NCI-H2029 (cell line): ENCODE data around the gene LSM7.

Experiments
- DNase-seq: peaks from one replicate; lab custom pipeline; 2025; lab: John Stamatoyannopoulos, UW

LSM7 gene

GRCh38 chr19:2338055-2338615 lies 9.7 kb upstream of the LSM7 start:
- no peak for DNase-seq

- DNase-seq: no peak
Measured at GRCh38 chr19:2337329-2337707, 8.9 kb upstream of the LSM7 start.

GRCh38 chr19:2336528-2337328 lies 8.3 kb upstream of the LSM7 start:
- no peak for DNase-seq

GRCh38 chr19:2335848-2336247 lies 7.5 kb upstream of the LSM7 start:
- no peak for DNase-seq

- no peak for DNase-seq
Measured at GRCh38 chr19:2334986-2335846, 6.8 kb upstream of the LSM7 start.

GRCh38 chr19:2334426-2334825 lies 6.0 kb upstream of the LSM7 start:
- DNase-seq: no peak

GRCh38 chr19:2333807-2334211 lies 5.4 kb upstream of the LSM7 start:
- DNase-seq: no peak

GRCh38 chr19:2333027-2333806 lies 4.8 kb upstream of the LSM7 start:
- peak; percentile 90 for DNase-seq

GRCh38 chr19:2332341-2333026 lies 4.1 kb upstream of the LSM7 start:
- DNase-seq: no peak

GRCh38 chr19:2331601-2332246 lies 3.3 kb upstream of the LSM7 start:
- no peak for DNase-seq

GRCh38 chr19:2330632-2331284 lies 2.4 kb upstream of the LSM7 start:
- peak; percentile 71 for DNase-seq

GRCh38 chr19:2330255-2330631 lies 1.9 kb upstream of the LSM7 start:
- DNase-seq: no peak

GRCh38 chr19:2329501-2329916 lies 1.1 kb upstream of the LSM7 start:
- no peak for DNase-seq

GRCh38 chr19:2329149-2329478 lies 728 bp upstream of the LSM7 start:
- DNase-seq: no peak

- DNase-seq: peak; percentile 79
Measured at GRCh38 chr19:2327773-2328400, 499 bp downstream of the LSM7 start.

GRCh38 chr19:2326699-2327360 lies 1.6 kb downstream of the LSM7 start:
- no peak for DNase-seq

- DNase-seq: no peak
Measured at GRCh38 chr19:2325281-2326046, 2.9 kb downstream of the LSM7 start.

GRCh38 chr19:2324220-2324948 lies 4.0 kb downstream of the LSM7 start:
- no peak for DNase-seq
